K562 (cell line): ENCODE results near the gene CTNNB1. TPM values are rescaled to one million over a fixed set of nuclear protein-coding genes. Genes with fewer than 3 reads are reported as not detected.

Experiments
- HSF4 ChIP-seq: fragments of 250-450 bp; sonication (Bioruptor Pico); IDR thresholded peaks from 2 replicates; pipeline ENCODE4 v2.1.2; 2022; ENCODE audit warnings: mild to moderate bottlenecking, moderate library complexity, borderline replicate concordance
- REST ChIP-seq, 2 experiments: fragments of 450-650 bp; formaldehyde crosslinking in 1 of 2; IDR thresholded peaks; 2 replicates each; pipeline versions ENCODE4 v1.4.0 to v1.6.1; 2014 to 2020; ENCODE audit warnings: mild to moderate bottlenecking in 2 of 2, borderline replicate concordance in 1 of 2, low read depth in 1 of 2
- ZNF609 ChIP-seq: sonication (generic); formaldehyde crosslinking; IDR thresholded peaks from 2 replicates; pipeline ENCODE4 v1.8.1; 2023; ENCODE audit warnings: missing genetic modification reagents, mild to moderate bottlenecking, borderline replicate concordance
- polyA plus RNA-seq, 8 experiments: library from polyadenylated mRNA; depleted of rRNA in 4 of 8; stranded (reverse) in 5 of 8; unstranded in 3 of 8; fragments of >200 nt; fragmentation: Nextera tagmentation in 2 of 8; fragmentation: Illumina TruSeq in 1 of 8; extraction: Ambion mirVana in 2 of 8; extraction: Trizol in 1 of 8; gene quantifications; 2 replicates each; pipeline versions ENCODE4 v1.2.1 to v1.2.3, GENCODE V29; 2011 to 2014; ENCODE audit warnings: inconsistent platforms in 1 of 8, missing spikeins in 1 of 8
- total RNA-seq, 7 experiments: library from RNA; depleted of rRNA in 6 of 7; stranded (reverse); fragments of >200 nt in 6 of 7; fragmentation: Illumina TruSeq in 2 of 7; extraction: Trizol in 2 of 7; gene quantifications; 2 replicates each; pipeline versions ENCODE4 v1.2.1 to v1.2.3, GENCODE V29; 2011 to 2021; ENCODE audit warnings: low replicate concordance in 1 of 7
- TF ChIP-seq, protein P1 (sequence below): sonication (generic); formaldehyde crosslinking; IDR thresholded peaks from 2 replicates; pipeline ENCODE4 v1.8.0; 2023; ENCODE audit warnings: mild to moderate bottlenecking, missing genetic modification reagents
- TF ChIP-seq, protein P2 (sequence below), 3 experiments: fragments of 200-800 bp in 1 of 3; fragments of 250-450 bp in 1 of 3; fragments of 450-650 bp in 1 of 3; sonication (Bioruptor Pico) in 1 of 3; sonication (Bioruptor generic) in 1 of 3; formaldehyde crosslinking in 1 of 3; IDR thresholded peaks; 2 replicates each; pipeline versions ENCODE4 v1.6.1 to v1.8.0; 2016 to 2022; ENCODE audit warnings: mild to moderate bottlenecking in 2 of 3, missing genetic modification characterization in 2 of 3, missing compliant biosample characterization in 1 of 3, moderate library complexity in 1 of 3

Gene CTNNB1
- total and polyA plus RNA-seq, 9 of the 15 experiments (the other 6 are each of a cell fraction or from before 2014, with no cell fraction given): 44.3 to 193 (median 154) TPM

DNA sequence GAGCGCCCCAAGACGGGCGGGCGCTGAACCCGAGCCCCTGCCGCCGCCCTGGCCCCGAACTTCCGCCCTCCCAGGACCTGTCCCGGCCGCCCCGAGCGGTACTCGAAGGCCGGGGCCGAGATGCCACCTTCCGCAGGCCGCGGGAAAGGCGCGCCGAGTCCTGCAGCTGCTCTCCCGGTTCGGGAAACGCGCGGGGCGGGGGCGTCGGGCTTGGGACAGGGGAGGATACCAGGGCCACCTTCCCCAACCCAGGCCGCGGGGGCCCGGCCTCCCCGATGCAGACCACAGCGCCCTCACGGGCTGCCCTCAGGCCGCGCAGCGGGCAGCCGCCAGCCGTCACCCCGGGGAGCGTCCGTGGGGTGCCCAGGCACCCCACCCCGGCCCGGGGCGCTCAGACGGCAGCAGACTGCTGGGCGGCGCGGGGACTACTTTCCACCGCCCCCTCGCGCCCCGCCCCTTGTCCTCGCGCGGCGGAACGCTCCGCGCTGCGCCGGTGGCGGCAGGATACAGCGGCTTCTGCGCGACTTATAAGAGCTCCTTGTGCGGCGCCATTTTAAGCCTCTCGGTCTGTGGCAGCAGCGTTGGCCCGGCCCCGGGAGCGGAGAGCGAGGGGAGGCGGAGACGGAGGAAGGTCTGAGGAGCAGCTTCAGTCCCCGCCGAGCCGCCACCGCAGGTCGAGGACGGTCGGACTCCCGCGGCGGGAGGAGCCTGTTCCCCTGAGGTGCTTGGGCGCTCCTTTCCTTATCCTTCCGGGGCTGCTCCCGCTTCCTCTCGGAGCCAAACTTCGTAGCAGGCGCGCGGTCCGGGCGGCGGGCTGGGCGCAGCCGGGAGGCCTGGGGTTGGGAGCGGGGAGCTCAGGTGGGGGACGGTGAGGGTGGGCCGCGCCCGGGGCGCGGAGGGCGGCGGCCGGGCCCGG lies at the start of gene CTNNB1 (continued):
- TF ChIP-seq, protein P1, sequence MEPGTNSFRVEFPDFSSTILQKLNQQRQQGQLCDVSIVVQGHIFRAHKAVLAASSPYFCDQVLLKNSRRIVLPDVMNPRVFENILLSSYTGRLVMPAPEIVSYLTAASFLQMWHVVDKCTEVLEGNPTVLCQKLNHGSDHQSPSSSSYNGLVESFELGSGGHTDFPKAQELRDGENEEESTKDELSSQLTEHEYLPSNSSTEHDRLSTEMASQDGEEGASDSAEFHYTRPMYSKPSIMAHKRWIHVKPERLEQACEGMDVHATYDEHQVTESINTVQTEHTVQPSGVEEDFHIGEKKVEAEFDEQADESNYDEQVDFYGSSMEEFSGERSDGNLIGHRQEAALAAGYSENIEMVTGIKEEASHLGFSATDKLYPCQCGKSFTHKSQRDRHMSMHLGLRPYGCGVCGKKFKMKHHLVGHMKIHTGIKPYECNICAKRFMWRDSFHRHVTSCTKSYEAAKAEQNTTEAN (CRISPR knock-in tag): no peak
- TF ChIP-seq, protein P2, sequence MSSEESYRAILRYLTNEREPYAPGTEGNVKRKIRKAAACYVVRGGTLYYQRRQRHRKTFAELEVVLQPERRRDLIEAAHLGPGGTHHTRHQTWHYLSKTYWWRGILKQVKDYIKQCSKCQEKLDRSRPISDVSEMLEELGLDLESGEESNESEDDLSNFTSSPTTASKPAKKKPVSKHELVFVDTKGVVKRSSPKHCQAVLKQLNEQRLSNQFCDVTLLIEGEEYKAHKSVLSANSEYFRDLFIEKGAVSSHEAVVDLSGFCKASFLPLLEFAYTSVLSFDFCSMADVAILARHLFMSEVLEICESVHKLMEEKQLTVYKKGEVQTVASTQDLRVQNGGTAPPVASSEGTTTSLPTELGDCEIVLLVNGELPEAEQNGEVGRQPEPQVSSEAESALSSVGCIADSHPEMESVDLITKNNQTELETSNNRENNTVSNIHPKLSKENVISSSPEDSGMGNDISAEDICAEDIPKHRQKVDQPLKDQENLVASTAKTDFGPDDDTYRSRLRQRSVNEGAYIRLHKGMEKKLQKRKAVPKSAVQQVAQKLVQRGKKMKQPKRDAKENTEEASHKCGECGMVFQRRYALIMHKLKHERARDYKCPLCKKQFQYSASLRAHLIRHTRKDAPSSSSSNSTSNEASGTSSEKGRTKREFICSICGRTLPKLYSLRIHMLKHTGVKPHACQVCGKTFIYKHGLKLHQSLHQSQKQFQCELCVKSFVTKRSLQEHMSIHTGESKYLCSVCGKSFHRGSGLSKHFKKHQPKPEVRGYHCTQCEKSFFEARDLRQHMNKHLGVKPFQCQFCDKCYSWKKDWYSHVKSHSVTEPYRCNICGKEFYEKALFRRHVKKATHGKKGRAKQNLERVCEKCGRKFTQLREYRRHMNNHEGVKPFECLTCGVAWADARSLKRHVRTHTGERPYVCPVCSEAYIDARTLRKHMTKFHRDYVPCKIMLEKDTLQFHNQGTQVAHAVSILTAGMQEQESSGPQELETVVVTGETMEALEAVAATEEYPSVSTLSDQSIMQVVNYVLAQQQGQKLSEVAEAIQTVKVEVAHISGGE (CRISPR knock-in tag; IDR thresholded peaks at IDR 0.05): peak in 2 of 3 experiments; percentile 10 to 47; a peak in 3 of 6 replicates
- peak; percentile 48 for TF ChIP-seq REST (IDR thresholded peaks at IDR 0.05; ENCODE audit: borderline replicate concordance)
- TF ChIP-seq REST (CRISPR knock-in tag; IDR thresholded peaks at IDR 0.05; ENCODE audit: low read depth): no peak; the same call in none of the 2 replicates
- no peak for TF ChIP-seq HSF4 (CRISPR knock-in tag)
- no peak for TF ChIP-seq ZNF609
